NCI-H1105 (cell line): ENCODE measurements around the gene RAP1GAP.
"Not testable (repeated sequence)": the region's sequence is repeated elsewhere in the genome, so short reads cannot be mapped to it uniquely, and the experiment has no call there.

ENCODE experiments used
- DNase-seq: peaks from one replicate; lab custom pipeline; 2025; lab: John Stamatoyannopoulos, UW

The RAP1GAP gene

DNA sequence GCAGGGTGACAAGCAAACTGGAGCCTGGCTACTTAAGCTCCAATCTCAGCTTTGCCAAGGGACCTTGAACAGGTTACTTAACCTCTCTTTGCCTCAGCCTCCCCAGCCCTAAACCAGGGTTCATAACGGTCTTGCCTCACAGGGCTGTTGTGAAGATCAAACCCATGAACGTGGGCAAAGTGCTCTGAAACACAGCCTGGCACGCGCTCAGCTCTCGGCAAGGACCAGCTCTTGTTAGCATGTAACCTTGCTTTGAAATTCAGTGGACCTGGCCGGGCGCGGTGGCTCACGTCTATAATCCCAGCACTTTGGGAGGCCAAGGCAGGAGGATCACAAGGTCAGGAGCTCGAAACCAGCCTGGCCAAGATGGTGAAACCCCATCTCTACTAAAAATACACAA, 24.8 kb downstream of the RAP1GAP start:
- DNase-seq: no peak

DNA sequence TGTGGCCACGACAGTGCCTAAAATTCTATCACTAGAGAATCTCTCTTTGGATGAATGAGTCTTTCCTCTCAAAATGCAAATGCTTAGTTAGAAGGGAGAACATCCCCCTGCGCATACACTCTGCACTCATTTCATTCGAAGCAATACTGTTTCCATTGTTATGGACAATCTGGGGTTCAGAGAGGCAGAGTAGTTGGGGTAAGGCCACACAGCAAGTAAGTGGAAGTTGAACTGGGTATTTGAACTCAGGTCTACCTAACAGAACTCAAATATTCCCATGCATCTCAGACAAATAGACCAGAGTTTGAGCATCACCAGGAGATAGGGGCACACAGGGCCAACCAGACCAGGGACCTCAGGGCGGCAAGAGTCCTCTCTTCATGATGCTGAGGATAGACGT, 25.5 kb downstream of the RAP1GAP start:
- DNase-seq: no peak

DNA sequence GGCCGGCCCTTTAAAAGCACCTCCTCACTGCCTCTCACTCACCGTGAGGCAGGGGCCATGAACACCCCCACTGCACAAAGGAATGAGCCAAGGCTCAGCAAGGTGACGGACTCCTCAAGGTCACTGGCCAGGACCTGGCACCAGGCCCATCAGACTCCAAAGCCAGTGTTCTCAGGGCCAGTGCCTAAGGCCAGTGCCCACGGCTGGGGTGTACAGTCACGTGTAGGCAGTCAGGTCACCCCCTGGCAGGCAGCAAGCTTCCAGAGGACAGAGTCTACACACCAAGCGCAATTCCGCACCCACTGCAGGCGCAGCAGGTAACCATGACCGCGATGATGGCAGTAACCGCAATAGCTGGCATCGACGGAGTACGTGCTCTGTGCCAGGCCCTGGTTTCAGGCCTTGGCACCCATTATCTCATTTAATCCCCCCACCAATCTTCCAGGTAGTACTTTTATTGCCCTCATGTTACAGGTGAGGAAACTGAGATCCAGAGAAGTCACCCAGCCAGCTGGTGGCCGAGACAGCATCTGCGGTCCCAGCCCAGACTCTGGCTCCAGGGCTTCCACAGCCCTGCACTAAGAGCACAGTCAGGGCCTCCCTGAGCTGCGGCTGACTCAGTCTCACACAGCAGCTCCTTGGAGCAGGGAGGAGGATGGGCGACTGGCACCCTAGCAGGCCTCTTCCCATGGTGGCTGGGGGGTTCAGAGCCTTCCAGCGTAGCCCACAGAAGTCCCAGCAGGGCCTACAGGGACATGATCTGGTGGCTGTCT, 27.0 kb downstream of the RAP1GAP start:
- DNase-seq: no peak

DNA sequence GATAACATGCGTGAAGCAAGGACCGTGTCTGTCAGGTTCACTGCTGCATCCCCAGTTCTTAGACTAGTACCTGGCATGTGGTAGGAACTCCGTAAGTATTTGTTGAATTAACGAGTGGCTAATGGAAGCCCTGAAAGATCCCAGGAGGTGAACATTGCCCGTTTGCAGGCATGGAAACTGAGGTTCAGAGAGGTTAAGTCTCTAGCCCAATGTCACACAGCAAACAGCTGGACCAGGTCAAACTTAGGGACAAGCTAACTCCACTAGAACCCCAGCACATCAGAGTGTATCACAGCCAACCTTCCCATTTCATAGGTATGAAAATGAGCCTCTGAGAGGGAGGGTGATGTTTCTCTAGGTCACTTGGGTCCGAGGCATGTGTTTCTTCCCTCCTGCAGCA, 27.6 kb downstream of the RAP1GAP start:
- DNase-seq: no peak

DNA sequence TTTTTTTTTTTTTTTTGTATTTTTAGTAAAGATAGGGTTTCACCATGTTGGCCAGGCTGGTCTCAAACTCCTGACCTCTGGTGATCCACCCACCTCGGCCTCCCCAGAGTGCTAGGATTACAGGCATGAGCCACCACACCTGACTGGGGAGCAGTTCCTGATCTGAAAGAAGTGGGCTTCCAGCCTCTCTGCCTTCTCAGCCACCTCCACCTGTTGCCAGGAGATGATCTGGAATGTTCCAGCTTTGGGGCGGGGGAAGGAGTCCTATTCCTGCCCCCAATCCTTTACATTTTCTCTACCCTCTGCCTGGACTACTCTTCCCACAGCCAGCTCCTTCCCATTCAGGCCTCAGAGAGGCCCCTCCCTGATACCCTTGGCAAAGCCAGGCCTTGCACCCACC, 28.1 kb downstream of the RAP1GAP start:
- no peak for DNase-seq

DNA sequence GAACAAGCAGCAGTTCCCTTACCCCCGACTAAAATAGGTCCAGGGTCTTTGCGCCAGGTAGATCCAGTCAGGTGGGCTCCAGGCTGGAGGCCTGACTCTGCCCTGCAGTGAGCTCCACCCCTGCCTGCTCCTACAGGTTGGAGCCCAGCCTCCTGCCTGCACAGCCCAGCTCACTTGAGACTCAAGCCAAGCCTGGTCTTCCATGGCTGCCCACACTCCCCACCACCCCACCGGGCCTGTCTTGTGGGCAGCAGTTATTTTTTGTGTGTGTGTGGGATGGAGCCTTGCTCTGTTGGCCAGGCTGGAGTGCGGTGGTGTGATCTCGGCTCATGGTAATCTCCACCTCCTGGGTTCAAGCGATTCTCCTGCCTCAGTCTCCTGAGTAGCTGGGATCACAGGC, 28.5 kb downstream of the RAP1GAP start:
- DNase-seq: no peak

DNA sequence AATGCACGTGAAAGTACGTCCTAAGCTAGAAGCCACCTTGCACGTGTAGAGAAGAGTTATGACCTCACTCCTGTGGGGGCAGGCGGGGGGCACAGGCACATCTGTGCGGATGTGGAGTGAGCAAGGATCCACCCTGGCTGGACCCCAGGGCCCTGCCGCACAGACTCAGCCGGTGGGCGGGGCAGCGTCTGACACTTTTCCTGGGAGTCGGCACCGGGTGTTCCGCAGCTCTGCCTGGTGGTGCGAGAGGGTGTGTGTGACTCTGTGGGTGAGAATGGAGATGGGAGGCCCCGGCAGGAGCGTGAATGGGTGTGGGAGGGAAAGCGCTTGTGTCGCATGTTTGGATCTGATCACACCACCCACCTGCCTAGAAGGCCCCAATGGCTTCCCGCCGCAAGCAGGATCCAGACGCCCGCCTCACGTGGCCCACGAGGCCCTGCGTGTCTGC, 29.5 kb downstream of the RAP1GAP start:
- DNase-seq: no peak

DNA sequence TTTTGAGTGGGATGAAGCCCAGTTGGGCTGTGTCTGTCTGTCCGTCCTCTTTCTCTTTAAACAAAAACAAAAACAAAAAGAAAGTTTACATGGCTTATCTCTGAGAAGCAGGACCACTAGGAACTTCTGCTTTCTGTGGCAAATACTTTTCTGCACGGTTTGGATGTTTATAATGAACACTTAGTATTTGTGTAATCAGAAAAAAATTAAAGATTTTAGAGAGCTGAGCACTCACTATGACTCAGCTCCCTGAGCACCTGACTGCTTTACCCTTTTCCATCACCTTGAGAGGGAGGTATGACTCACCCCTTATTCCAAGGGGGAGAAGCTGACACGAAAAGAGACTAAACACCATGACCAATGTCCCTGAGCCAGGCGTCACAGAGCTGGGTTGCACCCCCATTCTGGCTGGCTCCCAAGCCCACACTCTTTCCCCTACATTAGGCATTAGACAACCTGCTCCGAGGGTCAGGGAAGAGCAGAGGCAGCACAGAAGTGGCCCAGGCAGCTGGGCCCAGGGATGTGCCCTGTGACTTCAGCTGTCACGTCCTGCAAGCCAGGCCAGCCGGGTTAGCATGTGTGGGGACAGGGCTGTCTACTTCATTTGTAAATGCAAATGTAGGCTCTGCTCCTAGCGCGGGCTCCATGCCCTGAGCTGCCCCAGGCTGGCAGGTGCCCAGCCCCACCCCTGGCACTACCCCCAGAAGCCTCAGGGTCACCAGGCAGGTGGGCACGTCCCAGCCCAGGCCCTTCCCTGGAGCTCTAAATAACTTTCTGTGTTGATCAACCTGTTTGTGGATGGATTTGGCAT, 30.4 kb downstream of the RAP1GAP start:
- peak; percentile 23 for DNase-seq

DNA sequence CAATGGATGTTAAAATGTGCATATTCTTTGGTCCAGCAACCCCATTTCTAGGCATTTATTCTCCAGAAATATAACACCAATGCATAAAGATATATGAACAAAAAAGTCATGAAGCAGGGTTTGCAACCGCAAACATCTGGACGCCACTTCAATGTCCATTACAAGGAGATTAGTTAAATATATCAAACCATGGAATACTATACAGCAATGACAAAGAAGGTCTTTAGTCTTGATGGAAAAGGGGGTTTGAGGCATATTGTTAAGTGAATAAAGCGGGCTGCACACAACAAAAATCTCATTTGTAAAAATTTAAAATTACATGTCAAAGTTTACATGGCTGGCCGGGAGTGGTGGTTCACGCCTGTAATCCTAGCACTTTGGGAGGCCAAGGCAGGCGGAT, 31.6 kb downstream of the RAP1GAP start:
- DNase-seq: no peak

DNA sequence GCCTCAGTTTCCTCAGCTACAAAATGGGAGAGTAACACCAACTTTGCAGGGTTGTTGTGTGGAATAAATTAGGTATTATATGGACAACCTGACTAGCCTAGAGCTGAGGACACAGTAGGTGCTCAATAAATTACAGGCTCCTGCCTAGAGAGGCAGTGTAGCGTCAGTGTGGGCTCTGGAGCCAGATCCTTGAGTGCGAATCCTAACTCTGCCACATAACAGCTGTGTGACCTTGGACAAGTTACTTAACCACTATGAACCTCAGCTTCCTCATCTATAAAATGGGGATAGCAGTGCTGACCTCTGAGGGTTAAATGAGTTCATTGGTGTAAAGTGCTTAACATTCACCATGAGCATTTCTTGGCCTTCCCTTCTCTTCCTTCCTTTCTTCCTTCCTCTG, 33.1 kb downstream of the RAP1GAP start:
- DNase-seq: no peak

DNA sequence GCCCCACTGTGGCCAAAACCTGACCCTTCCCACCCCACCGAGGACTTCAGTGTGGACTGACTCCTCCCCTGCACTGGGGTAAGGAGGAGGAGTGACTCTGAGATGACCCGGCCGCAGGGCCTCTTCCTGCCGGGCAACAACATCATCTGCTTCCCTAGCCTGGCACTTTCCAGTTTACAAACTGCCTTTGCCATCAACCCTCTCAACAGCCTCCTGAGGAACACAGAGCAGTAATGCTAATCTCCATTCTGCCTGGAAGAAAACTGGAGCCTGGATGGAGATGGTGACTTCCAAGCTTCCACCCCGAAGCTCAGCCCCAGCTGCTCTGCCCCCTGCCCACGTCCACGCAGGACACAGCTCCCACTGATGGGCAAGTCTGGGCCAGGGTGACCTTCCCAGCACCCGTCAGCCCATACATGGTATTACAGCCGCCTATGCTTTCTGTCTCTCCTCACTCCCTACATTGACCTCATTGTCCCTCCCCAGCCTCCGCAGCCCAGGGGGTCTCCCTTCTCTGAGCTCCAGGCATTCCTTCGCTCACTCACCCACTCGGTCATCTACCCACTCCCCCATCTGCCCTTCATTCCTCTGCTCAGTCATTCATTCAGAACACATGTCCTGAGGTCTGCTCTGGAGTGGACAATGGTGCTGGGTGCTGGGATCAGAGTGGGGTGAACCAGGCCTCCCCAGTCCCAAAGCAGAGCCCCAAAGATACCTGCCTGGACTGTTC, 34.2 kb downstream of the RAP1GAP start:
- DNase-seq: no peak

DNA sequence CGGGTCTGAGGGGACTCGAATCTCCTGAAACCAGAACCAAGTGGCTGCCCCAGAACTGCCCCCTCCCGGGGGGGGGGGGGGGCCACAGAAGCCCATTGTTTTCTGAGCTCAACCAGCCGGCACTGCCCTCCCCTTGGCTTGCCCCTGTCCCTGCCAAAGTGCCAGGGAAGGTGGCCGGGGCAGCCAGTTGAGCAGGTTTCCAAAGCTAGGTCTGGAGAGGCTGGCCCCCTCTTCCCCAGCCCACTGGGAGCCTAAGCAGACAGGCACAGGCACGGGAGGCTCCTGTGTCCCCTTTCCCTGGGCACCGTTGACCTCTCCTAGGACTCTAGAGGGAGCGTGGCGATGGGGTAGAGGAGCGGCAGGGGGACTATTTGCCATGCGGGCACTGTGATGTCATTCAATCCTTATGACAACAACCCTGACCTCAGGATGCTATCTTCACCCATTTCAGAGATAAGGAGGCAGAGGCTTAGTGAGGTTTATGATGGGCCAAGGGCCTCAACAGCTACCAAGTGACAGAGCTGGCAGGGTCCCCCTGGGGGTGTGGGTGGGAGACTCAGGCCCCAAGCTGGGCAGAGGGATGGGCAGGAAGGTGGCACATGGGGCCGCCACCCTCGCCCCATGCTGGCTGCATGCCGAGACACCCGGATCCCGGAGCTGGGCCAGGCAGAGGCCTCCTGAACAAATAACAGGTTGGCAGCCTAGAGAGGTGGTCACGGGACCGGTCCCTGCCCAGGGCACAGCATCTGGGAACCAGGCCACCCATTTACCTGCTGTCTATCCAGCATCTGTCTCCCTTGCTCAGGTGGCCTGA, 35.0 kb downstream of the RAP1GAP start:
- DNase-seq: no peak

DNA sequence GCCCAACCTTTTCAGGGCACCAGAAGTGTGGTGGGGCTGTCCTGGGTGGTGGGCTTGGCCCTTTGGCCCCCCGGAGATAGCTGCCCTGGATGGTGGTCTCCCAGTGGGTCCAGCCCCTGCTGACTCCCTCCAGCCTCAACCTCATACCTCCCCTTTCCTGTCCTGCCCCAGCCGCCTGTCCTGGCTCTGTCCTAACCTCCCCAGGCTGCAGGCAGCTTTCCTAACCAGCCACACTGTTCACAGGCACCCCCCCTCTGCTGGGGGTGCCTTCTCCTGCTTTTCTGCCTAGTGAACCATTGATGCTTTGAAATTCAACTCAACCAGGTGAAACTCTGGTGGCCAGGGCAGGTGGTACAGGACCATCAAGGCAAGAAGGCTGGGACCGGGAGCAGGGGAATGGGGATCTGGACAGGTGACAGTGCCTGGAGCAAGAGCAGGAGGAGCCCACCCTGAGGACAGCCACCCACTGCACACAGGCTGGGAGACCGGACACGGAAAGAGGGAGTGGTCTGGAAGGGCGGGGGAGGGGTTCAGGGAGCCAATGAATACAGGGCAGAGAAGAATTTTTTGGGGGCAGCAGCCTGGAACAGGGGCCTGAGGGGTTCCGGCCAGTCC, 35.9 kb downstream of the RAP1GAP start:
- DNase-seq: no peak

DNA sequence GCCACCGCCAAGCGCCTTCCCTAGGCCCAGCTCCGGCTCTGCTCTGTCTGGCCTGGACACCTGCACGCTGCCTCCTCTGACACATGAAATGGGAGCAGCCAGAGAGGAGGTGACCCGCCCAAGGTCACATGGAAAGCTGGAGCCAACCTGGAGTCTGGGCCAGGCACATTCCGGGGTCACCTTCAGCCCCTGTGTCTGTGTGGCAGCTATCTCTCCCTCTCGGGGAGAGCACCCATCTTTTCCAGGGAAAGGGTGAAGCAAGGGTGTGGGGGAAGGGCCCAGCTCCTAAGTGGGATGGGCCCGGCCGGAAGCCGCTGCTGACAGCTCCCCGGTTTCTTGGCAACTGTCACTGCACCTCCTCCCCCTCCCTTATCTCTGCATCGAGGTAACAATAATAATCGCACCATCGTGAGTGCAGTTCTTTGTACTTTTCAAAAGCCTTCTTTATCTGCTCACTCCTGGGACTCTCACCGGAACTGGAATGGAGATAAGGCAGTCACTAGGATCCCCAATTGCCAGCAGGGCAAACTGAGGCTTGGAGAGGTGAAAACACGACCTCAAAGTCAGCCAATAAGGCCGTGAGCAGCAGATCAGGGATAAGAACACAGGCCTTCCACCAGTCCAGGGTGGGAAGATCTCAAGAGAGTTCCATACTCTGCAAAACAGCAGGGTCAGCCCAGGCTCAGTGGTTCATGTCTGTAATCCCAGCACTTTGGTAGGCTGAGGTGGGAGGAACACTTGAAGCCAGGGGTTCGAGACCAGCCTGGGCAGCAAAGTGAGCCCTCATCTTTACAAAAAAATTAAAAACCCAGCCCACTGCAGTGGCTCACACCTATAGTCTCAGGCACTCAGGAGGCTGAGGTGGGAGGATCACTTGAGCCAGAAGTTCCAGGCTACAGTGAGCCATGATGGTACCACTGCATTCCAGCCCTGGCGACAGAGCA, 36.9 kb downstream of the RAP1GAP start:
- peak; percentile 22 for DNase-seq

DNA sequence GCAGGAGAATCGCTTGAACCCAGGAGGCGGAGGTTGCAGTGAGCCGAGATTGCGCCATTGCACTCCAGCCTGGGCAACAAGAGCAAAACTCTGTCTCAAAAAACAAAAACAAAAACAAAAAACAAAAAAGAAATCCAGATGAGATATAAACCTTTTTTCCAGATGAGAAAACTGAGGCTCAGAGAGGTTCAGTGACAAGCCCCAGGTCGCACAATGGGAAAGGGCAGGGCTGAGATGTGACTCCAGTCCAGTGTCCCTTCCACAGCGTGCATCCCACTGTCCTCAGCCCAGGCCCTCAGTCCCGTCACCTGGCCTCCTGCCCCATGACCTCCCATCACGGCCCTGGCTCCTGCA, 37.6 kb downstream of the RAP1GAP start:
- not testable (repeated sequence) for DNase-seq

DNA sequence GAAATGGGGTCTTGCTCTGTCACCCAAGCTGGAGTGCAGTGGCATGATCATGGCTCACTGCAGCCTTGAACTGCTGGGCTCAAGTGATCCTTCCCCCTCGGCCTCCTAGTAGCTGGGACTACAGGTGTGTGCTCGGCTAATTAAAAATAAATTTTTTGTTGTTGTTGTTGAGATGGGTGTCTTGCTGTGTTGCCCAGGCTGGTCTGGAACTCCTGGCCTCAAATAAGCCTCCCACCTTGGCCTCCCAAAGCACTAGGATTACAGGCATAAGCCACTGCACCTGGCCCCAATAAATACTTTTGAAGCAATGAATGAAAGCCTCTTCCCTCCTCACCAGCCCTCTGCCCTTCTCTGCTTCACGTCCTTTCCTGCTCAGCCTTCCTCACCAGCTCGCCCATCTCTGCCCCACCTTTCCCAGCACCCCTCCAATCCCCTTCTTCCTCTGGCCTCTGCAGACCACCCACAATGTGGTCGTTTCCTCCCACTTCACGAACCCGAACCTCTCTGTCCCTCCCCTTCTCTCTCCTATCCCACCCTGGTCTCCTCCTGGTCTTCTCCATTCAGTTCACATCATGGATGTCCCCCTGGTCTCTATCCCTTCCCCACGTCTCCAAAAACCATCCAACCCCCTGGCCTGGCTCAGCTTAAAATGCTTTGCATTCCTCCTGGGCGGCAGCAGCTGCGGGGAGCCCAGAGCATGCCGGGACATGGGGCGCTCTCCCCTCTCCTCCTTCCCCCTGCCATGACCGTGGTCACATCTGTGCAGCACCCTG, 38.4 kb downstream of the RAP1GAP start:
- DNase-seq: no peak

DNA sequence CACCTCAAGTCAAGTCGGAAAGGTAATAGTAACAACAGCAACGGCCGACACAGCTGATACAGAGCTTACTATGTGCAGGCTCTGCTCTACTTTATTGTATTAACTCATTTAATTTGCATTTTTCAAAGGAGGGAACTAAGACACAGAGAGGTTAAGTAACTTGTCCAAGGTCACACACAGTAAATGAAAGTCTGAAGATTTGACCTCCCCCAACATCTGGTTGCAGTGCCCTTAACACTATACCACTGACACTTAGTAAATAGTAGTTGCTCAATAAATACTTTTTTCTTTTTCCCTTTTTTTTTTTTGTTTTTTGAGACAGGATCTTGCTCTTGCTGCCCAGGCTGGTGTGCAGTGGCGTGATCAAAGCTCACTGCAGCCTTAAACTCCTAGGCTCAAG, 39.2 kb downstream of the RAP1GAP start:
- DNase-seq: no peak

DNA sequence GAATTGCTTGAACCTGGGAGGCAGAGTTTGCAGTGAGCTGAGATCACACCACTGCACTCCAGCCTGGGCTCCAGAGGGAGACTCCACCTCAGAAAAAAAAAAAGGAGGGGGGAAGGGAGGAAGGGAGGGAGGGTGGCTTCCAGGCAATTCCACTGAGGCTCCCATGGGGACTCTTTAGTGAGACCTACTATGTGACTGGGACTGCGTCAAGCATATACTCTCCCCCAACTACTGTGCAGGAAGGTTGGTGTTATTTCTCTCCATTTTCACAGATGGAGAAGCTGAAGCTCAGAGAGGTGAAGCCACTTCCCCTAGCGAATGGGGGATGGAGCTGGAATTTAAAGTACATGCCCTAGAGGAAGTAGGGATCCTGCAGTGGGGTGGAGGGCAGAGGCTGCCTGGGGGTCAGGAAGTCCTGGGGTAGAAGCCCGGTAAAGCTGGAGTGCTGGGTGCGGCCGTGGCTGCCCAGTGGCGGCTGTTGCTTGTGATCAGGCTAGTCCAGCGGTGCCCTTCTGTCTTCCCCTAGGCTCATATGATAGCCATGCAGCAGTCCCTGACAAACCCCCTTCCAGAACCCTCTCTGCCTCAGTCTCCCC, 40.3 kb downstream of the RAP1GAP start:
- DNase-seq: no peak

DNA sequence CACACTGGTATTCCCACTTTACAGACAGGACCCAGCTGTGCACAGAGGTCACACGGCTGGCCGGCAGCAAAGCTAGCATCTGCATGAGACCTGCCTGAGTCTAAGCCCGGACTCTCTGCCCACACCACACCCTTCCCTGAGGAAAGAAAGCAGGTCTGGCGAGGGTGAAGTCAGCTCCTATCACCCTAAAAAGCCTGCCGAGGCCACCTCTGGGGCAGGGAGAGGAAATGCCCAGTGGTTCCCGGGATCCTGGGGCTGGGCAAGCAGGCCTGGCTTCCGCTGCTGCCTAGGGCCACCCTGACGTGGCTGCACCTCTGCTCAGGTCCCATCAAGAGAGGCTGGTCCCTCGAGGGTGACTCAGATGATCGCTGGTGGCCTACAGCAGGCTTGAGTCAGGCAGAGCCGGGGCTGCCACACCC, 42.2 kb downstream of the RAP1GAP start:
- DNase-seq: no peak
